HG03378 (cell line): ENCODE measurements around the gene TOR3A.

Source experiments
- ATAC-seq: cut with Tn5 transposase; IDR thresholded peaks from one replicate; pipeline ENCODE4 v1.9.1; 2021; ENCODE audit warnings: mild to moderate bottlenecking, moderate library complexity; ENCODE audit not compliant: unreplicated experiment

The TOR3A gene

DNA sequence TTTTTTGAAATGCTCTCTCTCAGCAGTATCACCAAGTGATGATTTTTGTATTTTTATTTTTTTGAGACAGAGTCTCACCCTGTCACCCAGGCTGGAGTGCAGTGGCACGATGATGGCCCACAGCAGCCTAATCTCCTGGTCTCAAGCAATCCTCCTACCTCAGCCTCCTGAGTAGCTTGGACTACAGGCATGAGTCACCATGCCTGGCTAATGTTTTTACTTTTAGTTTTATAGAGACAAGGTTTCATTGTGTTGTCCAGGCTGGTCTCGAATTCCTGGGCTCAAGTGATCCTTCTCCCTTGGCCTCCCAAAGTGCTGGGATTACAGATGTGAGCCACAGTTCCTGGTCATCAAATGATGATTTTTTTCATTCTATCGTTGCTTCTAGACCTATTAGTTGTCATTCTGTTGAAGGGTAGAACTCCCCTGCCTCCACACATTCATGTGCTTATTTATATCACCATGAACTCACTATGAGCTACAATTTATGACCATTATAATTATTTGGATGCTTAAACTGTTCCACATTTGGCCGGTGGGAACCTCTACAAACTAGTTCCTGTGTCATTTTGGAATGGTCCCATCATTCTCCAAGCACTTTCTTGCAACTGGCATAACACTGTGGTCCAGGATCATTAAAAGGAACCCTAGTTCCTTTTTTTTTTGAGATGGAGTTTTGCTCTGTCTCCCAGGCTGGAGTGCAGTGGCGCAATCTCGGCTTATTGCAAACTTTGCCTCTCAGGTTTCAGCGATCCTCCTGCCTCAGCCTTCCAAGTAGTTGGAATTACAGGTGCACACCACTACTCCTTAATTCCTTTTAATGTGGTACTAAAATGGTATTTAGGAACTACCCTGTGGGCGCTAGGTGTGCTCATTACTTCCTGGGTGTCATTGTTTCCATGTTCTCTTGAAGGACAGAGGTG lies 20.2 kb upstream of the TOR3A start:
- no peak for ATAC-seq

DNA sequence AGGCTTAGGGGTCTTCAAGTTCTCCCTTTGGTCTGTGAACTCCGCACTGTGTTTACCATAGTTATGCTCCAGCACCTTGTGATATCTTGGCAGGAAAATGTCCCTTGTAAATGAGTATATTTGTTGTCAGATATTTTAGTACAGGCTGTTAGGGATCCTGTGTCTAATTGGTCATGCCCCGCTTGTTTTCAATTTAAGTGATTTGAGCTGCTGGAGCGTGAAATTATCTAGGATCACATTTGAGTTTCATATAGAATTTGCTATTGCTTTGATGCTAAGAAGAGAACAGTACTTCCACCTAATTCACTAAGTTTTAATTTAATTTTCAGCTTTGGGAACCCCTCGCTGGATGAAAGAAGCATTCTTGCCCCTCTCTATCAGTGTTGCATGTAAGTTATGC lies 15.4 kb upstream of the TOR3A start:
- no peak for ATAC-seq

DNA sequence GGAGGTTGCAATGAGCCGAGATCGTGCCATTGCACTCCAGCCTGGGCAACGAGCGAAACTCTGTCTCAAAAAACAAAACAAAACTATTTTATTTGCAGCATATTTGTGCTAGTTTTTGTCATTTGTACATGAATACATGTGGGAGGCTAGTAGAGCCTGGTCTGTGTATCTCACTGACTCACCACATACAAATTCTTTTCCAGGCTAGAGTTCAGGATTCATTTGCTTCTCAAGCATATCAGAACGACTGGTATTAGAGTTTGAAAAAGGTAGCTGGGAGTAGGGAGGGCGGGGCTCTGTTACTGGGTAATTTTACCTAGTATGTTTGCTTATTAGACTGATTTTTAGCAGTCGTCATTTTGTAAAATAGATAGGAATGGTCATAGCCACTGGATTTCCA lies 4.5 kb upstream of the TOR3A start:
- ATAC-seq: no peak

DNA sequence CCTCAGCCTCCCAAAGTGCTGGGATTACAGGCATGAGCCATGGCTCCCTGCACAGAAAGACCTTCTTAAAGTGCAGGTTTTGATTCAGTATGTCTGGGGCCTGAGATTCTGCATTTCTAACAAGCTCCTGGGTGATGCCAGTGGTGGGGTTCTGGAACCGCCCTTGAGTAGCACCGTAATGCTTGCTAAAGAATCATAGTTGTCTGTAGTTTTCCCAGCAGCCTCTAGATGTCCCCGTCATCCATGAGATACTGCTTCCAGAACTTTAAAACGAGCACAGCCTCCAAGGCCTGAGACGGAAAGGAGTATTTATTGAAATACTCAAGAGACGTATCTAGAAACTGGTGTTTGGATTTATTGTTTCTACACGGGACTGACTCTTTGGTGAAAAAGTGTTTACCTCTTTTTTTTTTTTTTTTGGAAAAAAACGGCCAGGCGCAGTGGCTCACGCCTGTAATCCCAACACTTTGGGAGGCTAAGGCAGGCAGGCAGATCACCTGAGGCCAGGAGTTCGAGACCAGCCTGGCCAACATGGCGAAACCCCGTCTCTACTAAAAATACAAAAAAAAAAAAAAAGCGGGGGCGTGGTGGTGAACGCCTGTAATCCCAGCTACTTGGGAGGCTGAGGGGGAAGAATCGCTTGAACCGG lies 2.6 kb upstream of the TOR3A start:
- ATAC-seq: peak; percentile 26

DNA sequence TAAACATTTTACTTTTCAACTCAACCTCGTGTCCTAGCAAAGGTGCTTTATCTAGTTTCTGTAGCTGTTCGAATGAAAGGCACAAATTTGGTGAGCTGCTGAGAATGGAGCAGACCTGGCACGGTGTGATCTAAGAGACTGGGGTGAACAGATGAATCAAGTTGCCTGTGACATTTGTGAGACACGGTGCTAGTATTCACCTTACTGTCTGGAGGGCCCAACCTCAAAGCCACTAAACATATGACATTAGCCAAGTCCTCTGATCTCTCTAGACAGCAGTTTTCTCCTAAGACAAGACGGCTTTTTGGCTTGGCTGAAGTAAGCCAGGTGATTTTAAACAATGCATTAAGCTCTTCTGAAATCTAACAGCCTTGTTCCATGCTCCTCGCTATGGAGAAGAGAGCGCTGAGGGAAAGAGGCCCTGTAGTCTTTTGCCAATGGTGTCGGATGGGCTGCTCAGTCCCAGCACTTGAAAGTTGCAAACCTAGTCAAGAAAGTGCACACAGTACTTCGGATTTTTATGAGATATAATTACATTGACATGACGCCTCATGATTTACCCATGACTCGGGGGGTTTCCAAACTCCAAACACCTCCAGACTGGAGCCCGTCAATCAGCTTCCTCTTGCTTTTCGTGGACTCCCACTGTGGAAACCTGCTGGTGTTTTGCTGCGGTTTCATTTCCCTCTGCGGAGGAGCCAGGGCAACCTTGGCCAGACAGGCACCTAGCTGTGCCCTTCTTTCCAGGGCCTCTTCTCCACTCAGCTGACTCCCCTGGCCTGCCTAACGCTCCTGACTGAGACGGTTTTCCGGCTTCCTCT lies 794 bp upstream of the TOR3A start:
- ATAC-seq: peak; percentile 15

DNA sequence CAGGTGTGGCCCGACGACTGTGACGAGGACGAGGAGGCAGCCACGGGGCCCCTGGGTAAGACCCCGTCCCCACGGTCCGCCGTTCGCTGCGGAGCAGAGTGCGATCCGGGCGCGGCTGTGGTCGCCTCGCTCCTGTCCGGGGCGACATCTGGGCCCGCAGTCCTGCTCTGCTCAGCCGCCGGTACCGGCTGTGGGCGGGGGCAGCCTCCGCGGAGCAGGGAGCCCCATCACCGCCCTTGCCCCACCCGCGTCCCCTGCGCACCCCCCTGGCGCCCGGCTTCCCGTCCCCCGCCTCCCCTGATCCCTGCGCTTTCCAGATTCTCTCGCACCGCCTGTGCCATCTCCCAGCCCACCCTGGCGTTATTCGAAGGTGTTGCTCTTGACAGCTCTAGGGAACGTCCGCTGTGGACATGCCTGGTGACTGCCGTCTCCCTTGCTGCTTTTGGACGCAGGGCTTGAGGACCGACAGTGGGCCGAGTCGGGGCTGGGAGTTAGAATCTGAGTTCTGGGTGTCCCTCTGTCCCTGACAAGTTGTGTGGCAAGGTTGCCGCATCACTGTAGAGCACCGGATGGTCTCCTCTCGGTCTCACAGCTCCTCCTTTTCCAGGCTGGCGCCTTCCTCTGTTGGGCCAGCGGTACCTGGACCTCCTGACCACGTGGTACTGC lies 596 bp downstream of the TOR3A start:
- ATAC-seq: peak; percentile 2

DNA sequence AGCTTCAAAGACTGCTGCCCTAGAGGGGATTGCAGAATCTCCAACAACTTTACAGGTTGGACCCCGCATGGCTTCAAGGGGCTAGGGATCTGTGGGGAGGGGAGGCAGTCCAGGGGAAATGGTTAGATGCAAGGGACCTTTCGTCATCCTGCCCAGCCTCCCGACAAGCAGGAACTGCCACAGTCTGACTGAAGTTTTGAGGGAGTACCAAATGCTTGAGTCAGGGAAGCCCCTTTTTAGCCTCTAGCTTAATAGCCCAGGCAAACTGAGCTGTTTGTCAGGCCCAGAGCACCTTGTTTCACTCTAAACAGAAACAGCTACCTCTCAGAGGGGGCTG lies 1.1 kb downstream of the TOR3A start:
- ATAC-seq: no peak

DNA sequence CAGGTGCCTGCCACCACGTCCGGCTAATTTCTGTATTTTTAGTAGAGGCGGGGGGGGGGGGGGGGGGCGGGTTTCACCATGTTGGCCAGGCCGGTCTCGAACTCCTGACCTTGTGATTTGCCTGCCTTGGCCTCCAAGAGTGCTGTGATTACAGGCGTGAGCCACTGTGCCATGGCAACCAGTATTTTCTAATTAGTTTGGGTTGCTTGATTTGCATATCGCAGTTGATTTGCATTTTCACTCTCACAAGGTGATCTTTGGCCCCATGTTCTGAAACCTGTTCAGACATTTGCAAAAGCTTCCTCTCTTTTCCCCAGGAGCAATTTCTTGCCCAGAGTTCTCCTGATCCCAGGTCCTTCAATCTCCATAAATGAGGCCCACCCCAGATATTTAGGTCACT lies 1.7 kb downstream of the TOR3A start:
- no peak for ATAC-seq

DNA sequence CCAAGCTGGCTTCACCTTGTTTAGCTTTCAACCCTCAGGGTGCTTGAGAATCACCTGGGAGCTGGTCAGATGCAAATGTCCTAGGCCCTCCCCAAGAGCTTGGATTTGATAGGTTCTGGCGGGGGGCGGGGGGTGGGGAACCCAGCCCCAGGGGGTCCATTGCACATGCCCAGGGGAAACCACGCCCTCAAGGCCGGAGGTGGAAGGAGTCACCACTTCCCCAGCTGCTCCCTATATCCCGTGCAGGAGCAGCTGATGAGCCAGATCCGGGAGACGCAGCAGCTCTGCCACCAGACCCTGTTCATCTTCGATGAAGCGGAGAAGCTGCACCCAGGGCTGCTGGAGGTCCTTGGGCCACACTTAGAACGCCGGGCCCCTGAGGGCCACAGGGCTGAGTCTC lies 5.8 kb downstream of the TOR3A start:
- no peak for ATAC-seq

DNA sequence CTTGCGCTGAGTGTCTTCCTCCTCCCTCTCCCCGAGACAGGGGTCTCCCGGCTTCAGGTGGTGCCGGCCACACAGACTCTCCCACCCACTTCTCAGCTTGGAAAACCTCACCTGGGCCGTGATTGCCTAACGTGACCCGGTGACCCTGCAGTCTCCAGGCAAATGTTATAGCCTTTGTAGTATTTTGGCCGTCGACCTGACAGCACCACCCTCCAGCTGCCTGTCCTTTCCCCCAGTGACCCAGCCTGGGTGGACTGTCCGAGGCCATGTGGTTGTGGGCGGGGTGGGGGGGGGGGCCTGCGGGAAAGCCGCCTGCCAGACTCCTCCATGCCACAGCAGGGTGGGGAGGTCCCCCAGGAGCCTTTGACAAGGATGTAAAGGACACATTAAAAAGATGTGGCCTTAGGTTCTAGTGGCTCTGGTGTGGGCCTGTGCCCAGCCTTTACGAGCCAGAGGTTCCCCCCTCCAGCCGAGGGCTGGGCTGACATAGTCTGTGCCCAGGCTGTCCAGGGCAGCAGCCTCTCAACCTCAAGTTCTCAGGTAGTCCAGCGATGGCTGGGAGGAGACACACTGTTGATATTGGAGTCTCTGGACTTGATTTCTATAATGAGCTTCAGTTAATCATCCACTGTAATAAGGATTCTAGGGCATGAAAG lies 8.1 kb downstream of the TOR3A start:
- no peak for ATAC-seq

DNA sequence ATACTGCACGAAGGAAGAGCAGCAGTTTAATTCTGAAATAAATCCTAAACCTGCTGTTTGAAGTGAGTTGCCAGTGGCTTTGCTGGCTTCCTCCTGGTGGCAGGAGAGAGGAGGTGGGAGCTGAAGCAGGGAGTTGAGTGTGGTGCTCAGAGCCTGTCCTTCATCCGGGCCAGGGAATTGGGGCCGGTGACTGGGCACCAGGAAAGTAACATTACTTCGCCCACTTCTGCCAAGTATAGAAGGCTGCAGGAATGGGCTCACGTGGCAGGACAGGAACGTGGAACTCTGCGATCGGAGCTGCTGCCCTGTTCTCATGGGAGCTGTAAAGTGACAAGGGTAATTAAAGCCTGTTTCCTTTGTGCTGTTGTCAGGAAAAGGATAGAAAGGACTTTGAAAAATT lies 8.7 kb downstream of the TOR3A start:
- no peak for ATAC-seq

DNA sequence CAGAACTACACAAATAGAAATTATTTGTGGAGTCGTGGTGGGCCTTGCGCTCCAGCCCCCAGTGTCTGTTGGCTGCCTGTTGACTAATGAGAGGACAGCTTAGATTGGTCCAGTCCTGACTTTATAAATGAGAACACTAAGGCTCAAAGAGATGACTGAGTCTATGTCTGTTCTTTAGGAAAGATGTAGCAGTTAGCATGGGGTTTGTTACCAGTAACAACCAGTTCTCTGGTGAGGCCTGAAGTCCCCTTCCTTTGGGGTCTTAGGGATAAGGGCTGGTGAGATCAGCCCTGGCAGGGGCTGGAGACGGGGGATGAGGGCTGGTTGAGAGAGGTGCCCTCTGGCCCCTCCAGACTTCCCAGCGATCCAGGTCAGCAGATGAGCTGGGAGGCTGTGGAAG lies 9.1 kb downstream of the TOR3A start:
- no peak for ATAC-seq

DNA sequence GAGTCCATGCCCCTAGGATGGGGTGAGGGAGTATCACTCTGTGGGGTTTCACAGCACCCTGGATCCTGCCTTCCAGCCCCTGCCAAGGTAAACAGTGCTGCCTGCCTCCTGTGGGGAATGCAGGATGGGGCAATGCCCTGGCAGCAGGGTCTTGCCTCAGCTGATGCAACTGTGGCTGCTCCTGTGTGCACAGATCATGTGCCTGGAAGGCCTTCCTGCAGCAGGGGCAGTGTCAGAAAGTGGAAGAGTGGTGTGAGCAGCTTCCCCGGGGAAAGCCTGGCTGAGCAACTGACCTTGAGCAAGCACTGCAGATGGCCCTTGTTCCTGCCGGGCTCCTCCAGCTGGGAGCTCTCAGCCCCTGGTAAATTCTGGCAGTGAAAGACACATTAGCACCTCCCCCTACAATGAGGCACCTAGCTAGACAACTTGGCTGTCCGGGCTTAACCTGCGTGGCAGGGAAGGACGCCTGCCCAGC lies 9.9 kb downstream of the TOR3A start:
- ATAC-seq: no peak

DNA sequence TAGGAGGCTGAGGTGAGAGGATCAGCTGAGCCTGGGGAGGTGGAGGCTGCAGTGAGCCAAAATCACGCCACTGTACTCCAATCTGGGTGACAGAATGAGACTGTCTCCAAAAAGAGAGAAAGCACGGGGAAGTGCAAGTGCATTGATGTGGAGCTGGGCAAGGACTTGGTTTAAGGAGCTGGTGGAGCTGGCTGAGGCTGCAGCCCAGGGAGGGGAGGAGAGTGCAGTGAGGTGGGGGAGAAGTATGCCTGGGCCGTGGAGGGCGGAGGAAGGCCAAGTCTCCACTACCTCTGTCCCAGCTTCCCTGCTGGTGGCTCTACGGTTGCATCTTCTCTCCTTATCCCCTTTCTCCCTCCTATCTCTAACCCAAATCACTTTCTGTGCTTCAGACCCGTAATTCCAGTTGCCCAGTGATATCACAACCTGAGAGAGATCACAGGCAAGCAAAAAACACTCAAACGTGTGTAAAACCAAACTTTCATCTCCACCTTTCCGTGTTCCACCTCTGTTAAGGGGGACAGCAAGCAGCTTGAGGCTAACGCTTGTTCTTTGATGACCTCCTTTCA lies 11.1 kb downstream of the TOR3A start:
- no peak for ATAC-seq

DNA sequence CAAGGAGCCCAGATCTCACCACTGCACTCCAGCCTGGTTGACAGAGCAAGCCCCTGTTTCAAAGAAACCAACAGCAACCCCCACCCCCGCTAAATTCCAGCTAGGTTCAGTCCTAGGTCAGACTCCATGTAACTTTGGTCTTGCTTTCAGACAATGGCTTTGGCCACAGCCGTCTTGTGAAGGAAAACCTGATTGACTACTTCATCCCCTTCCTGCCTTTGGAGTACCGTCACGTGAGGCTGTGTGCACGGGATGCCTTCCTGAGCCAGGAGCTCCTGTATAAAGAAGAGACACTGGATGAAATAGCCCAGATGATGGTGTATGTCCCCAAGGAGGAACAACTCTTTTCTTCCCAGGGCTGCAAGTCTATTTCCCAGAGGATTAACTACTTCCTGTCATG lies 12.9 kb downstream of the TOR3A start:
- ATAC-seq: no peak

DNA sequence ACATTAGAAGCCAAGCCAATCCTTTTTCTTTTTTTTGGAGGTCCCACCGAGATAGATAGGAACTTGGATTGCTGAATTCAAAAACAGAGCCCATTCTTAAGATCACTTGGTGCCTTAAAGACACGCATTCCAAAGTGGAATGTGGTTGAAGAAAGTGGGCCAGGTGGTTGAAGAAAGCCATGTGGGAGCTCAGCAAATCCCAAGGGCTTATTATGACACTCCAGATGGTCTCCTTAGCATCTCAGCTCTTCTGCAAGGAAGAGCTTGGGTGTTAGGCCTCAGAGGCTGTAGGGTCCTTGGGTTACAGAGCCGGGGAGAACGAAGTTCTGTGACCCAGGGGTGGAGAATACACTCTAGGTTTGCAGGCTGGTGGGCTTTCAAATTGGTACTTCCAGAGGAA lies 13.5 kb downstream of the TOR3A start:
- no peak for ATAC-seq

DNA sequence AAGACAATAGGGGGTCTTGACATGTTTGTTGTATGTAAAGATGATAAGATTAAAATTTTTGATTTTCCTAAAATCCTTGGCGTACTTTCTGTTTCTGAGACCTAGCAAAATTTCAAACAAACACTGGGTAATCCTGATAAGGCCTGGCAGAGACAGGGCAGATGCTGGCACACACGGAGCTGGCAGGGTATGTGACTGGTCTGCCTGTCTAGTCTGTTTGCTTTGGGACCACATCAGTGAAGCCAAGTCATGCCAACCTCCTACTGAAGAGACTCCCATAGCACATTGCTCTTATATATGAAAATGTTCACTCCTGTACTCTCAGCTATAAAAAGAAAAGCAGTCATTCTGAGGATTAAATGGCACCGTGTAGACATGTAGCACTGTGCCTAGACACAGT lies 14.1 kb downstream of the TOR3A start:
- no peak for ATAC-seq

DNA sequence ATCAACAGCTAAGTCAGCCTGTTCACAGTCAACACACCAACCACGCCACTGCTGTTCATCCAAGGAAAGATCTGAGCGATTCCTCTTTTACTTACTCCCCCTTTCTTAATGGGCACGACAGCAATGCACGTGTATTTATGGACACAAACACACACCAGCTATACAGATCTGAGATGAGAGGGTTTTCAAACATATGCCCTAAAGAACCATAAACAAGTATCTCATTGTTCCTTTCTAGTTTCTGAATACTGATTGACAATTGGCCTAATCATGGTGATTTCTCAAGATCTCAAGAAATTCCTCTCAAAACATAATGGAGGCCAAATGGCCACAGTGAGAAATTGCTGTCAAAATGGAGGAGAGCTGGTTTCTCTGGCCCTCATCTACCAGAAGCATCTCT lies 18.0 kb downstream of the TOR3A start:
- ATAC-seq: no peak

DNA sequence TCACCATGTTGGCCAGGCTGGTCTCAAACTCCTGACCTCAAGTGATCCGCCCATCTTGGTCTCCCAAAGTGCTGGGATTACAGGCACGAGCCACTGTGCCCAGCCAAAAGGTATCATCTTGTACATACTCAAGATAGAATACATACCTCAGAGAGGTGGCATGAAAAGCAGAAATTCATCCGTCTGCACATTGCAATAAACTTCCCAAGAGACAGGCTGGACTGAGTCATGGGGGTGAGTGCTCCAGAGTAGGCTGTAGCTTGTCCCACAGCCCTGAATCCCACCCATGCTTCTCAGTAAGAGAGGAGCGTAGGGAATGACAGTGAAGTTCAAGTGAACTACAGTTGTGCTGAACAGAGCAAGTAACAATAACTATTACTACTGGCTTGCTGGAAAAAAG lies 19.7 kb downstream of the TOR3A start:
- no peak for ATAC-seq

DNA sequence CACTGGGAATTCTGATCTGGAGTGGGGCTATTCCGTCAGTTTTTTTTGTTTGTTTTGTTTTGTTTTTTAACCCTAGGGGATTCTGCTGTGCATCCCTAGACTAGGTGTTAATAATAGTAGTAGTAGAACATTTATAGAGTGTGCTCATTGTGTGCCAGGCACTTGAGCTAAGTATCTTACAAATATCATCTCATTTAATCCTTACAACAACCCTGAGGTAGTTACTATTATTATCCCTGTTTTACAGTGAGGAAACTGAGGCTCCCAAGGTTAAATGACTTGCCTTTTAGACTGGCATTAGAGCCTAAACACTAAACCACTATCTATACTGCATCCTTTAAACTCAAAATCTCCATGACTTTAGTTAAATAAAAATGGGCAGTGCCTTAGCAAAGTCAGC lies 22.1 kb downstream of the TOR3A start:
- no peak for ATAC-seq
